ENCODE measurements around the gene DNAJB12. TPM values are rescaled to one million over a fixed set of nuclear protein-coding genes. Genes with fewer than 3 reads are reported as not detected.

DNAJB12 gene
- total RNA-seq, 1 experiment from 2014 or later: 25.8 TPM

- ChIA-PET RAD21 (ENCODE audit: low non-redundant PET in 1 of 2, low total read pairs in 2 of 2, uncharacterized antibody in 2 of 2, unreplicated experiment in 2 of 2) (interaction anchor here in 1 of 2 experiments (0.7 to 1.0 kb wide), 2 partner anchors 14 to 19 kb away, joined by 3 to 4 read pairs; no protein-coding TSS in a partner anchor), POLR2A (interaction anchor here (1.0 to 9.7 kb wide), 7 partner anchors 8 to 40 kb away, joined by 3 to 221 read pairs (median 8); partner anchors contain the start of gene DDIT4), CTCF (interaction anchor here (0.7 kb wide), 1 partner anchor 38 kb away, joined by 3 read pairs; no protein-coding TSS in a partner anchor)
- H2AFZ ChIP-seq (ENCODE audit: low read depth, low read length, poor library complexity, severe bottlenecking): no peak overlapping the region
- no peaks in the 10 kb centered on the region for H3K9me3 ChIP-seq (ENCODE audit: control insufficient read depth in 1 of 2, insufficient read depth in 1 of 2, low read depth in 1 of 2, low read length in 2 of 2)
- no TSS peak for BruUV-seq (replicated peaks)
- H4K20me1 ChIP-seq (ENCODE audit: insufficient read depth): no peaks in the 10 kb centered on the region
- DNase-seq (ENCODE audit: low read depth, low spot score) (no peak), ATAC-seq (no peak)
- H3K27me3 ChIP-seq (ENCODE audit: insufficient read depth, low read length): no peaks in the 10 kb centered on the region
- H3K79me2 ChIP-seq (ENCODE audit: insufficient read depth, low read length): no peaks in the 10 kb centered on the region
- no peaks in the 10 kb centered on the region for H3K36me3 ChIP-seq (ENCODE audit: control insufficient read depth in 1 of 2, insufficient read depth in 2 of 2, low read length in 2 of 2)
- TF ChIP-seq POLR2A (IDR thresholded peaks at IDR 0.05; ENCODE audit: borderline replicate concordance, extremely low read depth, insufficient read depth, insufficient read length) (no peak), ELF1 (IDR thresholded peaks at IDR 0.05; ENCODE audit: borderline replicate concordance, low read depth) (no peak), RAD21 (IDR thresholded peaks at IDR 0.05; ENCODE audit: low read depth) (no peak), ZBTB33 (IDR thresholded peaks at IDR 0.05; ENCODE audit: extremely low read depth, insufficient replicate concordance, low read length) (no peak), CBX3 (IDR thresholded peaks at IDR 0.05; ENCODE audit: low read depth) (no peak), CTCF (IDR thresholded peaks at IDR 0.05 in 2 of 3, conservative IDR thresholded peaks at IDR 0.05 in 1 of 3; ENCODE audit: borderline replicate concordance in 1 of 3, insufficient read depth in 1 of 3, low read depth in 2 of 3, low read length in 2 of 3) (no peak), SIN3A (IDR thresholded peaks at IDR 0.05; ENCODE audit: low read depth) (no peak), MAX (IDR thresholded peaks at IDR 0.05) (no peak), TCF7L2 (IDR thresholded peaks at IDR 0.05; ENCODE audit: borderline replicate concordance, extremely low read depth, insufficient read depth, insufficient read length) (no peak), FOSL1 (IDR thresholded peaks at IDR 0.05; ENCODE audit: low read depth) (no peak), POLR2AphosphoS5 (IDR thresholded peaks at IDR 0.05; ENCODE audit: low read depth, low read length) (no peak), YY1 (IDR thresholded peaks at IDR 0.05; ENCODE audit: extremely low read depth, insufficient replicate concordance, low read depth, low read length) (no peak), ZNF274 (IDR thresholded peaks at IDR 0.05; ENCODE audit: low read depth, low read length) (no peak), ATF3 (IDR thresholded peaks at IDR 0.05) (no peak)
- H3K4me1 ChIP-seq (ENCODE audit: control insufficient read depth in 1 of 2, insufficient read depth in 2 of 2, low read length in 2 of 2): peaks cover 47 to 60% of the 10 kb centered on the region in 2 experiments
- no peak overlapping the region for H3K4me3 ChIP-seq (replicated peaks in 1 of 2; ENCODE audit: low read depth in 1 of 2, low read length in 2 of 2)
- no peak overlapping the region for H3K9ac ChIP-seq (ENCODE audit: low read length)
- intact Hi-C loops (cut with micrococcal nuclease): no loop called here
- no peak overlapping the region for H3K27ac ChIP-seq (ENCODE audit: low read depth, low read length)
- no peaks in the 10 kb centered on the region for H3K9me2 ChIP-seq (ENCODE audit: insufficient read depth)
- peak overlapping the region; percentile 33 for H3K4me2 ChIP-seq (ENCODE audit: low read length)
These were observed 38.4 kb downstream of the DNAJB12 start for GRCh38 chr10:72316386-72316700.

All from HCT116 (cell line).